HG02798 (cell line): ENCODE results near the gene DCAF8.

Experiments used
- ATAC-seq: cut with Tn5 transposase; IDR thresholded peaks from one replicate; pipeline ENCODE4 v1.9.1; 2021; ENCODE audit warnings: mild to moderate bottlenecking; ENCODE audit not compliant: unreplicated experiment, poor library complexity

The DCAF8 gene

GRCh38 chr1:160232911-160233310, 29.4 kb downstream of the DCAF8 start:
- ATAC-seq: no peak

GRCh38 chr1:160228431-160228830, 33.9 kb downstream of the DCAF8 start:
- ATAC-seq: no peak

GRCh38 chr1:160227561-160227960, 34.8 kb downstream of the DCAF8 start:
- no peak for ATAC-seq

GRCh38 chr1:160227034-160227433, 35.3 kb downstream of the DCAF8 start:
- no peak for ATAC-seq

GRCh38 chr1:160226623-160227022, 35.7 kb downstream of the DCAF8 start:
- no peak for ATAC-seq

GRCh38 chr1:160225345-160225744, 37.0 kb downstream of the DCAF8 start:
- no peak for ATAC-seq

GRCh38 chr1:160224606-160225005, 37.7 kb downstream of the DCAF8 start:
- ATAC-seq: no peak

GRCh38 chr1:160222546-160222945, 39.8 kb downstream of the DCAF8 start:
- ATAC-seq: no peak

GRCh38 chr1:160221089-160221488, 41.3 kb downstream of the DCAF8 start:
- ATAC-seq: no peak

- ATAC-seq: no peak
Observed at GRCh38 chr1:160220301-160220700, 42.0 kb downstream of the DCAF8 start.

- no peak for ATAC-seq
Observed at GRCh38 chr1:160219062-160219929, 43.1 kb downstream of the DCAF8 start.

GRCh38 chr1:160217481-160218051, 44.8 kb downstream of the DCAF8 start:
- ATAC-seq: no peak

GRCh38 chr1:160216301-160216700, 46.0 kb downstream of the DCAF8 start:
- ATAC-seq: no peak

GRCh38 chr1:160214481-160215140, 47.7 kb downstream of the DCAF8 start:
- no peak for ATAC-seq

GRCh38 chr1:160211046-160211790, 51.1 kb downstream of the DCAF8 start:
- no peak for ATAC-seq

- ATAC-seq: no peak
Observed at GRCh38 chr1:160210561-160210960, 51.8 kb downstream of the DCAF8 start.

GRCh38 chr1:160209321-160210046, 52.9 kb downstream of the DCAF8 start:
- ATAC-seq: no peak

- no peak for ATAC-seq
Observed at GRCh38 chr1:160208557-160209320, 53.6 kb downstream of the DCAF8 start.
